Measurements from ENCODE around the gene CCL2.

Gene CCL2

DNA sequence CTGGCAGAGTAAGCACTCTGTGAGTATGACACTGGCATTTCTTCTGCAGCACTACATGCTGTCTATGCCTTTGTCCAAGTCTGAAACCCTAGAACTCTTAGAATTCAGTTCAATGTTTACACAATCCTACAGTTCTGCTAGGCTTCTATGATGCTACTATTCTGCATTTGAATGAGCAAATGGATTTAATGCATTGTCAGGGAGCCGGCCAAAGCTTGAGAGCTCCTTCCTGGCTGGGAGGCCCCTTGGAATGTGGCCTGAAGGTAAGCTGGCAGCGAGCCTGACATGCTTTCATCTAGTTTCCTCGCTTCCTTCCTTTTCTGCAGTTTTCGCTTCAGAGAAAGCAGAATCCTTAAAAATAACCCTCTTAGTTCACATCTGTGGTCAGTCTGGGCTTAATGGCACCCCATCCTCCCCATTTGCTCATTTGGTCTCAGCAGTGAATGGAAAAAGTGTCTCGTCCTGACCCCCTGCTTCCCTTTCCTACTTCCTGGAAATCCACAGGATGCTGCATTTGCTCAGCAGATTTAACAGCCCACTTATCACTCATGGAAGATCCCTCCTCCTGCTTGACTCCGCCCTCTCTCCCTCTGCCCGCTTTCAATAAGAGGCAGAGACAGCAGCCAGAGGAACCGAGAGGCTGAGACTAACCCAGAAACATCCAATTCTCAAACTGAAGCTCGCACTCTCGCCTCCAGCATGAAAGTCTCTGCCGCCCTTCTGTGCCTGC, at the start of gene CCL2:
Gene CCL2, plus strand, starts transcription at position 635 of the 730 bp plus-strand sequence. Its CDS starts 65 bp downstream, at position 700.
- ATAC-seq, result peak; percentile 81
- TF ChIP-seq CSDC2 (CRISPR knock-in tag; IDR thresholded peaks at IDR 0.05), result 0 out of 2 replicates have a peak, but pooled peaks have one; percentile 39
- TF ChIP-seq ISL1 (CRISPR knock-in tag; IDR thresholded peaks at IDR 0.05), result peak; percentile 71
- TF ChIP-seq, protein P1, sequence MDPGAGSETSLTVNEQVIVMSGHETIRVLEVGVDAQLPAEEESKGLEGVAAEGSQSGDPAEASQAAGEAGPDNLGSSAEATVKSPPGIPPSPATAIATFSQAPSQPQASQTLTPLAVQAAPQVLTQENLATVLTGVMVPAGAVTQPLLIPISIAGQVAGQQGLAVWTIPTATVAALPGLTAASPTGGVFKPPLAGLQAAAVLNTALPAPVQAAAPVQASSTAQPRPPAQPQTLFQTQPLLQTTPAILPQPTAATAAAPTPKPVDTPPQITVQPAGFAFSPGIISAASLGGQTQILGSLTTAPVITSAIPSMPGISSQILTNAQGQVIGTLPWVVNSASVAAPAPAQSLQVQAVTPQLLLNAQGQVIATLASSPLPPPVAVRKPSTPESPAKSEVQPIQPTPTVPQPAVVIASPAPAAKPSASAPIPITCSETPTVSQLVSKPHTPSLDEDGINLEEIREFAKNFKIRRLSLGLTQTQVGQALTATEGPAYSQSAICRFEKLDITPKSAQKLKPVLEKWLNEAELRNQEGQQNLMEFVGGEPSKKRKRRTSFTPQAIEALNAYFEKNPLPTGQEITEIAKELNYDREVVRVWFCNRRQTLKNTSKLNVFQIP (CRISPR knock-in tag; IDR thresholded peaks at IDR 0.05; ENCODE audit: borderline replicate concordance, low read depth), result no peak

DNA sequence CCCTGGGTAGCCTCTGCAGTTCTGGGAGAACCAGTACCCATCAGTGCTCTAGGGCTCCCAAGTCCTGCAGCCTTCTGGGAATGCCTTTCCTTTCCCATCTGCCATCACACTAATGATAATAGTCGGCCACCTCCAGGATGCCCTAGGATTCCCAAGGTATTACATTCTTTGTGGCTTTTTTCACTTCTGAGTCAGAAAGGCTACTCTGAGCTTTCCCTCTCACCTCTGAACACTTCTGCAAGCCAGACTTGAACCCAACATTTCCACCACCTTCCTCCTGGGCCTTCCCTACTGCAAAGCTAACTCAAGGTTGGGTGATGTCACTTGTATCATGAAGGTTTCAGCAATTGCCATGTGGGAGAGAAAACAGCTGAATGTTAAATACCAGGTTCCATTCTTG, 49.7 kb upstream of the CCL2 start:
- TF ChIP-seq GLIS3 (CRISPR knock-in tag; IDR thresholded peaks at IDR 0.05), result no peak
- no peak for TF ChIP-seq ZNF8 (CRISPR knock-in tag; IDR thresholded peaks at IDR 0.05)

DNA sequence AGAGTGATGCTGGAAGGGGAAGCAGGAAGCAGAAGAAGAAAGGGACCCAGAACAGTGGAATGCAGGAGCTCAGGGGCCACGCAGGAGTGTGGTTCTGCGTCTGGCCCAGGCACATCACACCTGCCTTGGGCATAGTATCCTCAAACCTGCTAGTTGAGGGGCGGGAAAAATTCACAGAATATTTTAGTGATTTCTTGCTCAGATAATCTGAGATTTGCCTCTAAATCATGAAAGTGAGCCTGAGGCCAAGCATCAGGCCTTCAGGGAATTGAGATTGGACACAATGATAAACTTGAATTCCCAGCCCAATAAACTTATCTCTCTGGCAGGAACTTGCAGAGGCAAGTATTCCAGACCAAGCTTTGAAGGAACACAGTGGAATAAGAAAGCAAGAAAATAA, 48.5 kb upstream of the CCL2 start:
- ATAC-seq, result no peak
- 0 out of 2 replicates have a peak, but pooled peaks have one; percentile 15 for TF ChIP-seq ISL1 (CRISPR knock-in tag; IDR thresholded peaks at IDR 0.05)
- TF ChIP-seq ZC3H10 (CRISPR knock-in tag; IDR thresholded peaks at IDR 0.05), result no peak

More for the DNA sequence above, 49.7 kb upstream of the CCL2 start:
- no peak for ATAC-seq

DNA sequence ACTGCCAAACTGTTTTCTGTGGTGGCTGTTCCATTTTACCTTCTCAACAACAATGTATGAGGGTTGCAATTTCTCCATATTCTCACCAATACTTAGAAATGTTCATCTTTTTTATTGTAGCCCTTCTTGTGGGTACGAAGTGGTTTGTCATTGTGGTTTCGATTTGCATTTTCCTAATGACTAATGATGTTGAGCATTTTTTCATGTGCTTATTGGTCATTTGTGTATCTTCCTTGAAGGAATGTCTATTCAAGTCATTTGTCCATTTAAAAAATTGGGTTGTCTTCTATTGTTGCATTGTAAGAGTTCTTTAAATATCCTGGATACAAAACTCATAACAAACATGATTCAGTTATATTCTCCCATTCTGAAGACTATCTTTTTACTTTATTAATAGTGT, 47.5 kb upstream of the CCL2 start:
- TF ChIP-seq ARNTL (CRISPR knock-in tag; IDR thresholded peaks at IDR 0.05; ENCODE audit: borderline replicate concordance, low read depth), result no peak
- TF ChIP-seq CSDC2 (CRISPR knock-in tag; IDR thresholded peaks at IDR 0.05), result no peak
- no peak for TF ChIP-seq ZNF565 (CRISPR knock-in tag; conservative IDR thresholded peaks at IDR 0.05; ENCODE audit: low read depth)
- no peak for TF ChIP-seq ZFP30 (CRISPR knock-in tag; IDR thresholded peaks at IDR 0.05)
- TF ChIP-seq, protein P2, sequence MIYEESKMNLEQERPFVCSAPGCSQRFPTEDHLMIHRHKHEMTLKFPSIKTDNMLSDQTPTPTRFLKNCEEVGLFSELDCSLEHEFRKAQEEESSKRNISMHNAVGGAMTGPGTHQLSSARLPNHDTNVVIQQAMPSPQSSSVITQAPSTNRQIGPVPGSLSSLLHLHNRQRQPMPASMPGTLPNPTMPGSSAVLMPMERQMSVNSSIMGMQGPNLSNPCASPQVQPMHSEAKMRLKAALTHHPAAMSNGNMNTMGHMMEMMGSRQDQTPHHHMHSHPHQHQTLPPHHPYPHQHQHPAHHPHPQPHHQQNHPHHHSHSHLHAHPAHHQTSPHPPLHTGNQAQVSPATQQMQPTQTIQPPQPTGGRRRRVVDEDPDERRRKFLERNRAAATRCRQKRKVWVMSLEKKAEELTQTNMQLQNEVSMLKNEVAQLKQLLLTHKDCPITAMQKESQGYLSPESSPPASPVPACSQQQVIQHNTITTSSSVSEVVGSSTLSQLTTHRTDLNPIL (CRISPR knock-in tag; IDR thresholded peaks at IDR 0.05; ENCODE audit: low read depth), result no peak
- no peak for TF ChIP-seq GLIS3 (CRISPR knock-in tag; IDR thresholded peaks at IDR 0.05)
- no peak for TF ChIP-seq ESRRG (CRISPR knock-in tag; IDR thresholded peaks at IDR 0.05)
- no peak for ATAC-seq

DNA sequence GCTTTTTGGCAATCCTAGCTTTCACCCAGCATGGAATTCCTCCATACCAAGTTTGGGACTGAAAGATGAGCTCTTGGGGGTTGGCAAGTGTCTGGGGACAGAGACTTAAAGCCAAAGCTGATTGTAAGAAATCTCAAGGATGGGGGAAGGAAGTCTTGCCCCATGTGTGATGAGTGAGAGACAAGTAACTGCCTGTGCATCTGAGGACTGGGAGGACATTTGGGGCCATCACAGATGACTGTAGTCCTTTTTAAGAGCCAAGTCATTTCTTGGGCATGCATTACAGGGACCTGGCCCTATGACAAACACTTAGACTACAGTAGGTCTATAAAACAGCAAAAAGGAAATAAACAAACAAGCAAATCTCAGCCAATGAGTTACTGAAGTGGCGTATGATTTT, 36.3 kb upstream of the CCL2 start:
- no peak for ATAC-seq
- no peak for TF ChIP-seq PPARA (CRISPR knock-in tag; IDR thresholded peaks at IDR 0.05; ENCODE audit: borderline replicate concordance)
- TF ChIP-seq, protein P3, sequence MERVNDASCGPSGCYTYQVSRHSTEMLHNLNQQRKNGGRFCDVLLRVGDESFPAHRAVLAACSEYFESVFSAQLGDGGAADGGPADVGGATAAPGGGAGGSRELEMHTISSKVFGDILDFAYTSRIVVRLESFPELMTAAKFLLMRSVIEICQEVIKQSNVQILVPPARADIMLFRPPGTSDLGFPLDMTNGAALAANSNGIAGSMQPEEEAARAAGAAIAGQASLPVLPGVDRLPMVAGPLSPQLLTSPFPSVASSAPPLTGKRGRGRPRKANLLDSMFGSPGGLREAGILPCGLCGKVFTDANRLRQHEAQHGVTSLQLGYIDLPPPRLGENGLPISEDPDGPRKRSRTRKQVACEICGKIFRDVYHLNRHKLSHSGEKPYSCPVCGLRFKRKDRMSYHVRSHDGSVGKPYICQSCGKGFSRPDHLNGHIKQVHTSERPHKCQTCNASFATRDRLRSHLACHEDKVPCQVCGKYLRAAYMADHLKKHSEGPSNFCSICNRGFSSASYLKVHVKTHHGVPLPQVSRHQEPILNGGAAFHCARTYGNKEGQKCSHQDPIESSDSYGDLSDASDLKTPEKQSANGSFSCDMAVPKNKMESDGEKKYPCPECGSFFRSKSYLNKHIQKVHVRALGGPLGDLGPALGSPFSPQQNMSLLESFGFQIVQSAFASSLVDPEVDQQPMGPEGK (CRISPR knock-in tag; IDR thresholded peaks at IDR 0.05; ENCODE audit: borderline replicate concordance), result no peak
- TF ChIP-seq ZC3H10 (CRISPR knock-in tag; IDR thresholded peaks at IDR 0.05), result no peak
- no peak for TF ChIP-seq RARB (CRISPR knock-in tag; IDR thresholded peaks at IDR 0.05)
- TF ChIP-seq ZNF70 (CRISPR knock-in tag; IDR thresholded peaks at IDR 0.05), result no peak
- no peak for TF ChIP-seq ZNF8 (CRISPR knock-in tag; IDR thresholded peaks at IDR 0.05)
- TF ChIP-seq, protein P4, sequence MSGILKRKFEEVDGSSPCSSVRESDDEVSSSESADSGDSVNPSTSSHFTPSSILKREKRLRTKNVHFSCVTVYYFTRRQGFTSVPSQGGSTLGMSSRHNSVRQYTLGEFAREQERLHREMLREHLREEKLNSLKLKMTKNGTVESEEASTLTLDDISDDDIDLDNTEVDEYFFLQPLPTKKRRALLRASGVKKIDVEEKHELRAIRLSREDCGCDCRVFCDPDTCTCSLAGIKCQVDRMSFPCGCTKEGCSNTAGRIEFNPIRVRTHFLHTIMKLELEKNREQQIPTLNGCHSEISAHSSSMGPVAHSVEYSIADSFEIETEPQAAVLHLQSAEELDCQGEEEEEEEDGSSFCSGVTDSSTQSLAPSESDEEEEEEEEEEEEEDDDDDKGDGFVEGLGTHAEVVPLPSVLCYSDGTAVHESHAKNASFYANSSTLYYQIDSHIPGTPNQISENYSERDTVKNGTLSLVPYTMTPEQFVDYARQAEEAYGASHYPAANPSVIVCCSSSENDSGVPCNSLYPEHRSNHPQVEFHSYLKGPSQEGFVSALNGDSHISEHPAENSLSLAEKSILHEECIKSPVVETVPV (CRISPR knock-in tag; IDR thresholded peaks at IDR 0.05), result no peak
- no peak for TF ChIP-seq CSDC2 (CRISPR knock-in tag; IDR thresholded peaks at IDR 0.05)
- no peak for TF ChIP-seq ZFP30 (CRISPR knock-in tag; IDR thresholded peaks at IDR 0.05)
- TF ChIP-seq ISL1 (CRISPR knock-in tag; IDR thresholded peaks at IDR 0.05), result no peak
- TF ChIP-seq ESRRG (CRISPR knock-in tag; IDR thresholded peaks at IDR 0.05), result no peak
- no peak for TF ChIP-seq GLIS3 (CRISPR knock-in tag; IDR thresholded peaks at IDR 0.05)
- TF ChIP-seq, protein P1 (CRISPR knock-in tag; IDR thresholded peaks at IDR 0.05; ENCODE audit: borderline replicate concordance, low read depth), result no peak
- TF ChIP-seq BACH2 (CRISPR knock-in tag; IDR thresholded peaks at IDR 0.05; ENCODE audit: borderline replicate concordance), result no peak
- TF ChIP-seq OSR1 (CRISPR knock-in tag; IDR thresholded peaks at IDR 0.05), result no peak
- TF ChIP-seq, protein P5, sequence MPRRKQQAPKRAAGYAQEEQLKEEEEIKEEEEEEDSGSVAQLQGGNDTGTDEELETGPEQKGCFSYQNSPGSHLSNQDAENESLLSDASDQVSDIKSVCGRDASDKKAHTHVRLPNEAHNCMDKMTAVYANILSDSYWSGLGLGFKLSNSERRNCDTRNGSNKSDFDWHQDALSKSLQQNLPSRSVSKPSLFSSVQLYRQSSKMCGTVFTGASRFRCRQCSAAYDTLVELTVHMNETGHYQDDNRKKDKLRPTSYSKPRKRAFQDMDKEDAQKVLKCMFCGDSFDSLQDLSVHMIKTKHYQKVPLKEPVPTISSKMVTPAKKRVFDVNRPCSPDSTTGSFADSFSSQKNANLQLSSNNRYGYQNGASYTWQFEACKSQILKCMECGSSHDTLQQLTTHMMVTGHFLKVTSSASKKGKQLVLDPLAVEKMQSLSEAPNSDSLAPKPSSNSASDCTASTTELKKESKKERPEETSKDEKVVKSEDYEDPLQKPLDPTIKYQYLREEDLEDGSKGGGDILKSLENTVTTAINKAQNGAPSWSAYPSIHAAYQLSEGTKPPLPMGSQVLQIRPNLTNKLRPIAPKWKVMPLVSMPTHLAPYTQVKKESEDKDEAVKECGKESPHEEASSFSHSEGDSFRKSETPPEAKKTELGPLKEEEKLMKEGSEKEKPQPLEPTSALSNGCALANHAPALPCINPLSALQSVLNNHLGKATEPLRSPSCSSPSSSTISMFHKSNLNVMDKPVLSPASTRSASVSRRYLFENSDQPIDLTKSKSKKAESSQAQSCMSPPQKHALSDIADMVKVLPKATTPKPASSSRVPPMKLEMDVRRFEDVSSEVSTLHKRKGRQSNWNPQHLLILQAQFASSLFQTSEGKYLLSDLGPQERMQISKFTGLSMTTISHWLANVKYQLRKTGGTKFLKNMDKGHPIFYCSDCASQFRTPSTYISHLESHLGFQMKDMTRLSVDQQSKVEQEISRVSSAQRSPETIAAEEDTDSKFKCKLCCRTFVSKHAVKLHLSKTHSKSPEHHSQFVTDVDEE (CRISPR knock-in tag; IDR thresholded peaks at IDR 0.05), result no peak
- no peak for TF ChIP-seq ZNF565 (CRISPR knock-in tag; conservative IDR thresholded peaks at IDR 0.05; ENCODE audit: low read depth)

All from SK-N-SH treated with all-trans-retinoic acid at 6 μM for 48 hours (cell line).